Kidney (tissue), 14 donors: ENCODE measurements around the gene NAXE. TPM values are rescaled to one million over a fixed set of nuclear protein-coding genes. Genes with fewer than 3 reads are reported as not detected.

Source experiments
- DNase-seq, 5 donors: peaks; one replicate each; pipeline ENCODE4 v3.0.0-alpha.2; 2013 to 2020
- FAIRE-seq: peaks from 2 replicates; lab custom pipeline; 2012; peaks lifted over from hg19 to GRCh38; lab: Jason Lieb, UNC
- H3K27ac ChIP-seq, 2 donors: one replicate each; pipeline ENCODE4 v1.7.0; 2013; ENCODE audit warnings: low read depth in 2 of 2, low read length in 2 of 2, inconsistent platforms in 1 of 2
- H3K27me3 ChIP-seq: one replicate; pipeline ENCODE4 v1.7.1; 2013; ENCODE audit warnings: low read length, inconsistent platforms; ENCODE audit not compliant: control insufficient read depth, insufficient read depth
- H3K36me3 ChIP-seq, 3 donors: one replicate each; pipeline versions ENCODE4 v1.7.0 to v1.7.1; 2013; ENCODE audit warnings: low read length in 3 of 3, control low read depth in 1 of 3, inconsistent platforms in 1 of 3; ENCODE audit not compliant: insufficient read depth in 3 of 3, control insufficient read depth in 2 of 3
- H3K4me1 ChIP-seq, 3 donors: one replicate each; pipeline versions ENCODE4 v1.7.0 to v1.7.1; 2013; ENCODE audit warnings: low read length in 3 of 3, inconsistent platforms in 1 of 3, low read depth in 1 of 3; ENCODE audit not compliant: control insufficient read depth in 2 of 3, insufficient read depth in 2 of 3
- H3K4me3 ChIP-seq, 3 donors: one replicate each; pipeline versions ENCODE4 v1.7.0 to v1.8.1; 2013; ENCODE audit warnings: low read length in 3 of 3, control low read depth in 1 of 3, inconsistent platforms in 1 of 3
- H3K9ac ChIP-seq, 3 donors: one replicate each; pipeline versions ENCODE4 v1.7.0 to v1.7.1; 2013; ENCODE audit warnings: low read length in 3 of 3, control low read depth in 1 of 3, inconsistent platforms in 1 of 3
- H3K9me3 ChIP-seq, 3 donors: one replicate each; pipeline versions ENCODE4 v1.7.0 to v1.7.1; 2013; ENCODE audit warnings: low read length in 3 of 3, control low read depth in 1 of 3, inconsistent platforms in 1 of 3; ENCODE audit not compliant: control insufficient read depth in 2 of 3, insufficient read depth in 1 of 3
- CTCF ChIP-seq: IDR thresholded peaks from 3 replicates; pipeline ENCODE4 v1.5.1; 2012; ENCODE audit warnings: mild to moderate bottlenecking, moderate library complexity, borderline replicate concordance; ENCODE audit not compliant: insufficient read depth; ENCODE audit errors: extremely low read depth
- intact Hi-C: fragments of 100-400 bp; cut with DNase I; formaldehyde crosslinking; loops from one replicate; pipeline ENCODE4 v1.11.1; 2022
- polyA plus RNA-seq: library from polyadenylated mRNA; stranded (reverse); fragments of 350-450 nt; fragmentation: Illumina TruSeq; extraction: RNeasy Lipid Tissue Mini Kit (QIAGEN cat#74804); gene quantifications from one replicate; pipeline ENCODE4 v1.2.3, GENCODE V29; 2014; ENCODE audit warnings: low read depth, low replicate concordance; ENCODE audit not compliant: insufficient read depth
- total RNA-seq: library from RNA; stranded (reverse); fragmentation: NEBNext Ultra II Directional; extraction: Animal tissue kit (Norgen Biotek cat#: 25700); gene quantifications from one replicate; pipeline ENCODE4 v1.2.1, GENCODE V29; 2021
- donor health status: control.
- donor health status: control.
- donor health status: control.
- donor health status: control.
- donor health status: control.
- donor health status: DM: yes; HTN: yes; CAD: no.
- donor health status: Normal renal cell carcinoma (clear cell type).

NAXE gene
- total and polyA plus RNA-seq, 2 donors from 2014 or later: 78.0 to 221 TPM

GRCh38 chr1:156594190-156594589 lies 2.6 kb downstream of the NAXE start:
- H3K9me3 ChIP-seq: no peaks in the 10 kb centered on the region
- no peak for TF ChIP-seq CTCF
- intact Hi-C loops: no loop called here
- peaks cover 9 to 25% (median 16%) of the 10 kb centered on the region in 3 donors for H3K36me3 ChIP-seq
- no peaks in the 10 kb centered on the region for H3K27me3 ChIP-seq
- H3K9ac ChIP-seq: no peak overlapping the region
- no peak for DNase-seq
- peaks cover 0 to 11% (median 5%) of the 10 kb centered on the region in 3 donors for H3K4me1 ChIP-seq
- no peak overlapping the region for H3K27ac ChIP-seq
- FAIRE-seq: no peak
- H3K4me3 ChIP-seq: no peak overlapping the region

GRCh38 chr1:156595016-156595415 lies 3.4 kb downstream of the NAXE start:
- DNase-seq (no peak), FAIRE-seq (no peak)
- TF ChIP-seq CTCF: no peak
- Histone ChIP-seq H3K4me3 (no peak overlapping the region), H3K27me3 (no peaks in the 10 kb centered on the region), H3K9me3 (no peaks in the 10 kb centered on the region), H3K27ac (no peak overlapping the region), H3K36me3 (peaks cover 9 to 25% (median 16%) of the 10 kb centered on the region in 3 donors), H3K4me1 (peaks cover 0 to 11% (median 5%) of the 10 kb centered on the region in 3 donors), H3K9ac (no peak overlapping the region)
- intact Hi-C loops: no loop called here

- Histone ChIP-seq H3K27ac (no peak overlapping the region), H3K4me1 (peaks cover 0 to 9% (median 0%) of the 10 kb centered on the region in 3 donors), H3K27me3 (no peaks in the 10 kb centered on the region), H3K36me3 (peaks cover 9 to 25% (median 16%) of the 10 kb centered on the region in 3 donors), H3K9ac (no peak overlapping the region), H3K9me3 (no peaks in the 10 kb centered on the region), H3K4me3 (no peak overlapping the region)
- no peak for FAIRE-seq
- intact Hi-C loops: no loop called here
- no peak for DNase-seq
- TF ChIP-seq CTCF: no peak
Measured at GRCh38 chr1:156596426-156596825, 4.8 kb downstream of the NAXE start.

- peaks cover 9 to 24% (median 15%) of the 10 kb centered on the region in 3 donors for H3K36me3 ChIP-seq
- no peak for FAIRE-seq
Measured at GRCh38 chr1:156598125-156598524, 6.5 kb downstream of the NAXE start.

More at GRCh38 chr1:156598125-156598524, 6.5 kb downstream of the NAXE start:
- H3K4me3 ChIP-seq: no peak overlapping the region
- peaks cover 0 to 8% (median 6%) of the 10 kb centered on the region in 3 donors for H3K4me1 ChIP-seq
- DNase-seq: no peak
- no peak overlapping the region for H3K27ac ChIP-seq
- no peak overlapping the region for H3K9ac ChIP-seq
- no peaks in the 10 kb centered on the region for H3K27me3 ChIP-seq
- TF ChIP-seq CTCF: no peak
- no peaks in the 10 kb centered on the region for H3K9me3 ChIP-seq
- intact Hi-C loops: no loop called here
